Endothelial cell of umbilical vein (primary cell): ENCODE data around the gene RBPJ. TPM values are rescaled to one million over a fixed set of nuclear protein-coding genes. Genes with fewer than 3 reads are reported as not detected.

Experiments
- polyA plus RNA-seq, 4 experiments: library from polyadenylated mRNA; depleted of rRNA in 3 of 4; stranded (reverse) in 3 of 4; unstranded in 1 of 4; fragments of >200 nt; gene quantifications; 2 replicates each; pipeline versions ENCODE4 v1.2.1 to v1.2.3, GENCODE V29; 2011 to 2012; ENCODE audit warnings: missing spikeins in 1 of 4
- total RNA-seq: library from RNA; stranded (reverse); gene quantifications from 2 replicates; pipeline ENCODE4 v1.2.3, GENCODE V29; 2021

Gene RBPJ
- total and polyA plus RNA-seq, 2 donors (not counting 3 experiments of a cell fraction or from before 2014, with no cell fraction given): 17.0 to 42.9 TPM

Other genes starting within 250 kb of the RBPJ start
- not detected in 2 replicates for gene CCKAR, start 169.5 kb downstream of the RBPJ start, total RNA-seq
- not detected in 2 replicates for gene CCKAR, start 169.5 kb downstream of the RBPJ start, polyA plus RNA-seq